ENCODE results near the gene TRPC3.

TRPC3 gene

GRCh38 chr4:121951521-121952110 is at the start of gene TRPC3:
Gene TRPC3, minus strand, starts transcription at chr4:121952060. Its CDS starts 380 bp downstream, at chr4:121951680.
- DNase-seq: no peak

GRCh38 chr4:122000849-122001248 is 49.0 kb upstream of the TRPC3 start:
- no peak for DNase-seq

DNA sequence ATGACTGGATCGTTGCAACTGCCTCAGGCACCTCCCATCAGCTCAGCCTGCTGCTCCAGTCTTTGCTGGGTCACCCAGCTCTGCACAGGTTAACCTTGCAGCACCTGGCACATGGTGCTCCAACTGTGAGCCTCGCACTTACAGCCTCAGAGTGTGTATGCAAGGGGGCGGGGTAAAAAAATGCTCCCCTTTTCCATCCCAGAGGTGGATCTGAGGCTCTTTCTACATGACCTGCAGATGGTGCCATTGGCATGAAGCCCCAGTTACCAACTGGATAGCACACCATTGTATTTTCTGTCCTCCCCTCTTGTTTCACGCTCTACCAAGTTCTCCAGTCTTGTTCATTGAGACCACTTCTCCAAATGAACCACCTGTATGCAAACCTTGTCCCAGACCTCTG is 46.2 kb upstream of the TRPC3 start:
- DNase-seq: no peak

GRCh38 chr4:121995790-121996537 is 44.1 kb upstream of the TRPC3 start:
- no peak for DNase-seq

DNA sequence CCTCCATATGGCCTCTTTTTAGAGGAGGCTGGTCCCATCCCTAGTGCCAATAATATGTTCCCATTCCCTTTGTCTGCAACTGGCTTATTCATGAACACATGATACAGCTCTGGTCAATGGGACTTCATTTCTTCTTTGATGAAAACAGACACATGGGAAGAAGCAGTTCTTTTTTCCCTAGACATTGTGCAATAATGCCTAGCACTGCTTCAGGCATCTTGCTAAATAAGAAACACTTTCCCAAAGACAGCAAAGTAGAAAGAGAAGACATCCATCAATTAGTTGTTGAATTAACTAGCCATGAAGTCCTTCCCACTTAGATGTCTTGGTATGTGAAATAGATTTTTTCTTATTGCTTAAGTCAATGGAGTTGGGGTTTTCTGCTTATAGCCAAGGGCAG is 40.1 kb upstream of the TRPC3 start:
- no peak for DNase-seq

- DNase-seq: no peak
These were observed 38.6 kb upstream of the TRPC3 start for GRCh38 chr4:121990489-121990888.

GRCh38 chr4:121989715-121990114 is 37.9 kb upstream of the TRPC3 start:
- DNase-seq: no peak

DNA sequence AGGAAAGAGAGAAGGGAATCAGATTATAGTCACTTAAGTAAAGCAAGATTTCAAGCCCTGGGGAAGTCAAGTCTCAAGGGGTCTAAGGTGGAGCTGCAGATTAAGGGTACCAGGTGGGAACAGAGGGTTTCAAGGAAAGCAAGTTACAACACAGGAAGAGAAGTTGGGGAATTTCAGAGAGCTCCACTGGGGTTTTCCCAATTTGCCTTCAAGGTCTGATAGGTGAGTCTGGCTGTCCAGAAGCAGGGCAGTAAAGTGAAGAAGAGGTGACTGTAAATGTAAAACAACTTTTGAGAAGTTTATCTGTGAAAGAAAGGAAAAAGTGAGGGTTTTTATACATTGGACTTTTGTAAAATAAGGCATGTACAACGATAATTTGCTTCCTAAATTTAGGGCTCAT is 37.1 kb upstream of the TRPC3 start:
- DNase-seq: no peak

- DNase-seq: no peak
These were observed 28.8 kb upstream of the TRPC3 start for GRCh38 chr4:121980643-121981042.

GRCh38 chr4:121978172-121978516 is 26.3 kb upstream of the TRPC3 start:
- no peak for DNase-seq

- DNase-seq: no peak
These were observed 25.7 kb upstream of the TRPC3 start for GRCh38 chr4:121977251-121978171.

- no peak for DNase-seq
These were observed 23.9 kb upstream of the TRPC3 start for GRCh38 chr4:121975784-121976183.

GRCh38 chr4:121973816-121974215 is 22.0 kb upstream of the TRPC3 start:
- no peak for DNase-seq

- no peak for DNase-seq
These were observed 17.0 kb upstream of the TRPC3 start for GRCh38 chr4:121968859-121969258.

GRCh38 chr4:121964958-121965357 is 13.1 kb upstream of the TRPC3 start:
- no peak for DNase-seq

- DNase-seq: no peak
These were observed 9.0 kb upstream of the TRPC3 start for GRCh38 chr4:121960818-121961217.

DNA sequence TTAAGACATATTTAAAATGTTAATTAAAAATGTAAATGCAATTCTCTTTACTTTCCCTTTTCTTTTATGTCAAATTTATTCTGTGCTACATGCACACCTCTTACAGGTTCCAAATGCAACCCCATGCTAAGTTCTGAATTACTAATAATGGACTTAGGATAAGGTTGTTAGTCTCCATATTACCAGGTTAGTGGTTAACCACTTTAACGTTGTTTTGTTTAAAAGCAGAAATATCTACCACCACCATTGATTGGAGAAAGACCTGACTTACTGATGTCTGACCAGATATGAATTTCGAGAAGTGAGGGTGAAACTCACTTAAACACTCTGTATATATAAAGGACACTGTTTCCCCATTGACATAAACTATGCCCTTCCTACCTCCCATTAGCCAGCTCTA is 6.9 kb upstream of the TRPC3 start:
- no peak for DNase-seq

DNA sequence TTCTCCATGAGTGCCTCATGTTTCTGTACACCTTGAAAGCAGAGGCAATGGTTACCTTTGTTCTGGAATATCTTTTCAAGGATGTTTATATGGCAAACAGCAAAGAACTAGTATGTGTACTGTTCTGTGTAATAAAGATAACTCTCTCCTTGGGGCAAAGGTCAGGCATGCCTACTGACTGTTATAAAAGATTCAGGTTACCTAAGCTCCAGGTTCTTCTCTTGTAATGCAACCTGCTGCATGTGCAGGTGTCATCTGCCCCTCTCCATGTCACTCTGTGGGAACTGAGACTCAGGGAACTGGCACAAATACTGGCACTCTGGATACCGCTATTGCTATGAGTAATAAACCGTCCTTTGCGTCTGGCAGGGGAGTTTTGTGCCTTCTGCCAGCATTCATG is 5.4 kb upstream of the TRPC3 start:
- DNase-seq: no peak

DNA sequence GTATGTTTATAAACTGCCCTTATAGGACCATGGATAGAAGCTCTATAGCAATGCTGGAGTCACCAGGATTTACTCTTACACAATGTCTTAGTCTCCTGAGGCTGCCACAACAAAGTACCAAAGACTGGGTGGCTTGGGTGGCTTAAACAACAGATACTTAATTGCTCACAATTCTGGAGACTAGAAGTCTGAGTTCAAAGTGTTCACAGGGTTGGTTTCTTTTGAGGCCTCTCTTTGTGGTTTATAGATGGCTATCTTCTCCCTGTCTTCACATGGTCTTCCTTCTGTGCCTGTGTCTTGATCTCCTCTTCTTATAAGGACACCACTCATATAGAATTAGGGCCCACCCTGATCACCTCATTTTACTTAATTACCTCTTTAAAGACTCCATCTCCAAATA is 2.0 kb upstream of the TRPC3 start:
- DNase-seq: no peak

DNA sequence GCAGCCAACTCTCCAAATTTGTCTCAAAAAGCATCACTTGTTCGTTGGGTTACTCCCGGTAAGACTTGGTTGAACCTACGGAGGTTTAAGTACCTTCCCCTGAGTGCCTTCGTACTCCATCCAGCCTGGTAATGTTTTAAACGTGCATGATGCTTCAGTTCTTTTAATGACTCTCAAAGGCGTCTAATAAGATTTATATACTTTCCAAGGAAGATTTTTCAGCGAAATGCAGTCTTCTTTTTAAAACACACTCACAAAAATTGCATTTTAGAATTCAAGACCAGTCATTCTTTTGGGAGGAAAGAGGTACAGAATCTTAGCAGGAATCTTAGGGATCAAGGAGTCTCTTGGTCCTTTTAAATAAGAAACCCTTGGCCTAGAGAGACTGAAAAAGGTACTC is 430 bp upstream of the TRPC3 start:
- DNase-seq: no peak

- DNase-seq: peak; percentile 17
These were observed 960 bp downstream of the TRPC3 start for GRCh38 chr4:121950680-121951520.

DNA sequence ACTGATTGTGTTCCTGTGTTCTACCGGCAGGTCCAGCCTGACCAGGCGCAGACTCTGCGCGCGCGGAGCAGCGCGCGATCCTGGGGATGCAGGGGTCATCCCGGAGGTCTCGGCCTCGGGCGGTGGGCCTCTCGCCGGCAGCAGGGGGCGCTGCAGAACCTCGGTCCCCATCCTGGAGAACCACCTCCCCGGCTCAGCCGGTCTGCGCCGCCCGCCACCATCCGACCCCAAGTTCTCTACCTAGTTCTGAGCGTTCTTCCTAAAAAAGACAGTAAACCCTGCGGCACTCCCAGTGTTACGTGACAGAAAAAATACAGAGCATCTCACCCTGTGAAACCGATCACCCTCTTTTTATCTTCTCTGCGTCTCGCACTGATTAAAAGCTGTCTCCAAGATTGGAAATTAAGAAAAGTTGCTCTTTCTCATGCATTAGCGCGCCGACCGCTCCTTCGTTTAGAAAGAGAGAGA is 1.6 kb downstream of the TRPC3 start:
- peak; percentile 69 for DNase-seq

- no peak for DNase-seq
These were observed 5.2 kb downstream of the TRPC3 start for GRCh38 chr4:121946644-121947043.

Data from CD4-positive, alpha-beta T cell treated with Interleukin-15 for 1 hour (primary cell).